HTERT RPE-1 (cell line): ENCODE data around the gene ZNF705A.
"Not testable (repeated sequence)": the region's sequence is repeated elsewhere in the genome, so short reads cannot be mapped to it uniquely, and the experiment has no call there.

Source experiments
- in situ Hi-C: fragments of 300-500 bp; cut with MboI; formaldehyde crosslinking; loops from 4 replicates; pipeline ENCODE4 v1.14.3; 2020; ENCODE audit warnings: low sequenced_read_pairs

The ZNF705A gene

DNA sequence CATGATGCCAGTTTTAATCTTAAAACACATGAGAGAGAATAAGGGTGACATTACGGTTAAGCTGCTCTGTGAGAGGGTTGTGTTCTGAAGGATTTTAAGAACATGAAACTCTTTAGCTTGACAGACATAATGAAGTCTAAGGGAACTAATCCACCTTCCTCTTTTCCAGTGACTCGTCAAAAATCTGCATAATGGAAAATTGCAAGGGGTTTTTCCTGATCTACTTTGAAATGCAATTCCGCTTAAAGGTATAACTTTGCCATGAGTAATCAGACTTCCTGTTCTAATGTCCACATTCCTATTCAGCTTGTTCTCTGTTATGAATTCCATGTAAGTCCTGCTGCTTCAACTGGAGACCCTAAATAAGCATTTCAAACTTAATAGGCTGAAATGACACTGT, at the start of gene ZNF705A:
TSS of gene ZNF705A (plus strand) at position 171 of the 400 bp plus-strand sequence. CDS start 15,611 bp downstream, outside the sequence.
- in situ Hi-C loops = no loop called here

DNA sequence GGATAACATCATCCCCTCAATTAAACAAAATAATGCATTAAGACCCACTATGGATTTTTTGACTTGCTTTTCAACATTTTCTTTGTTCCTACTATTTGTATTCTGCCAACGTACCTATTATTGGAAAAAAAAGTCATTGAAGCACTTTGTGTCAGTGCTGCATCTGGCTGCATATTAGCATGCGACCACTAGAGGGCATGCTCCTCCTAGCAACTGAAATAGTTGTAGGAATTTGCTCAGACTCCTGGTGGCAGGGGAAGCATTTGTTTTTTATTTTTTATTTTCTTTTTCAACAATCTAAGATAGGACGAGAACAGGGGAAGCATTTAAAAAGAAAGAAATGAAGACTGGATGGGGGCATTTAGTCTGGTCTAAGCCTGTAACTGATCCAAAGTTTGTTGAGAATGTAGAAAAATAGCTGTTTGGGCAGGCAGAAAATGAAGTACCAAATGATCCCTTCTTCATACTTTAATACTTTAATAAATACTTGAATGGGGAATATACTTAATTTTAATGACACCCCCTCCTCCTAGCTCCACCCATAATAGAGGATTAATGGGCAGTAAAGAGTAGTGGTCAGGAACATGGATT, 47.9 kb upstream of the ZNF705A start:
- in situ Hi-C loops = no loop called here

DNA sequence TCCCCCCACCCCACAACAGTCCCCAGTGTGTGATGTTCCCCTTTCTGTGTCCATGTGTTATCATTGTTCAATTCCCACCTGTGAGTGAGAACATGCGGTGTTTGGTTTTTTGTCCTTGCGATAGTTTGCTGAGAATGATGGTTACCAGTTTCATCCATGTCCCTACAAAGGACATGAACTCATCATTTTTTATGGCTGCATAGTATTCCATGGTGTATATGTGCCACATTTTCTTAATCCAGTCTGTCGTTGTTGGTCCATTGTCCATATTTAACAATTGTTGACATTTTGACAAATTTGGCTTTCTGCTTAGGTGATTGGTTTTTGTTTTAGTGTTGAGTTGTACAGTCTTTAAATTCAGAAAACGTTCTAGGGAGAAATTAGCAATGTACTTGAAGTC, 43.7 kb upstream of the ZNF705A start:
- in situ Hi-C loops = not testable (repeated sequence)

DNA sequence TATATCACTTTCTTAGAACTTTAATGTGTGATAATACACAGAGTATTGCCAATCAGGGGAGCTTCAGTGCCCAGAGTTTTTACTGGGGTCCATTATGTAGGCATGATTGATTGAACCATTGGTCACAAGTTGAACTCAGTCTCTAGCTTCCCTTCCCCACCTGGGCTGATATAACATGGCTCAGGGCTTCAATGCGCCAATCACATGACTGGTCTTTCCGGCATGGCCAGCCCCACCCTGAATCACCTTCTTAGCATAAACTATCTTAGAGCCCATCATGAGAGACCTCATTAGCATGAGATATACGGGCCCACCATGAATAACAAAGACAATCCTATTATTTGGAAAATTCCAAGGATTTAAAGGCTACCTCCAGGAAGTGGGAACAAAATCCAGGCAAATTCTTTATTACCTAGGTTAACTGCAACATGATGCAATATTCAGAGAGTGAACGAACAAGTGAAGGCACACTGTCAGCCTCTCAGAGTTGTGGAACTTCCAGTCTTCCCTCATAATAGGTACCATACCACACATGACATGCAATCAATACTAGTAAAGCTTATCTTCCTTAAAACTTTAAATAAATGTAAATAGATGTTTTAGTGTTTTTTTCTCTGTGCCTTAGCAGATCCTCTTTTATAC, 36.6 kb upstream of the ZNF705A start:
- in situ Hi-C loops = no loop called here

DNA sequence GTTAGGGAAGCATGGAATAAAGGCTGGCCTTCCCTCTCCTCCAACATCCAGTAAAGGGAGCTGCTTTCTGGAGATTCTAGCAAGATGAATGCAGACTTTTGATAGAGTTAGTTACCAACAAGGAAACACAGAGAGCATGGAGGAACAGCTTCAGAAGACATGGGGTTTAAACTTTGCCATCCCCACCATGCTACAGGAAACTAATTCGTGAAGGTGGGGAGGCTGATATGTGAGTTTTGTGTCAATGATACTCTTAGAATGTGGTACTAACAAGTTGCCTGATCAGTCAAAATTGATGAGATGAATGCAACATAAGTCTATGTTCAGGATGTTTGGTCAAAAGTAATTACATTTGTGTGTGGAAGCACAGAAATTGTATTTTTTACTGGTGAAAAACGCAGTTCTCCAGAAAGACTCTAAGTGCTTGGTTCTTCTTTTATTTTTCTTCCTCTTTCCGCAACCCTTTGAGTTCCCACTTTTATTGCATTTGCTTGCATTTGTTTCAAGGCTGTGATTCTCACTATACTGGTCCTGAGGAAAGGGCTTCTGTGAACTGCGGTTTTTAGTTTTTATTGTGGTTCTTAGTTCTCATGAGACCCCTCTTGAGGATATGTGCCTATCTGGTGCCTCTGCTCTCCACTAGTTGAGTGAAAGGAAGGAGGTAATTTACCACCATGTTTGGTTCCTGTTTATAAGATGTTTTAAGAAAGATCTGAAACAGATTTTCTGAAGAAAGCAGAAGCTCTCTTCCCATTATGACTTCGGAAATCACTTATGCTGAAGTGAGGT, 33.5 kb upstream of the ZNF705A start, which contains the start of gene CLEC4A:
TSS of gene CLEC4A (plus strand) at position 494 of the 789 bp plus-strand sequence. CDS start at position 756, 262 bp downstream.
- in situ Hi-C loops = no loop called here

DNA sequence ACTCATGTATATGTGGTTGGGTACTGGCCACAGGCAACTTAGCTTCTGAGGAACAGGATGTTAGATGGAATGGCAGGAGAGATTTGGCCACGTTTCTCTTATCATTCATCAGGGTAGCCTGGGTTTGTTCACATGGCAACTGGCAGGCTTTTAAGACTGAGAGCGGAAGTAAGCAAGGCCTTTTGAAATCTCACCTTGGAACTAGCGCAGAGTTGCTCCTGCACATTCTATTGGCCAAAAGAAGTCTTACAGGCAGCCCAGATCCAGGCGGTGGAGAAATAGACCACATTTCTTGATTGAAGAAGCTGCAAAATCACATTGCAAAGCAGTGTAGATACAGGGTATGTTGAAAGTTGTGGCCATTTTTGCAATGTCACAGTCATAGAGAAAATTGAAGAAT, 29.7 kb upstream of the ZNF705A start:
- in situ Hi-C loops = no loop called here

DNA sequence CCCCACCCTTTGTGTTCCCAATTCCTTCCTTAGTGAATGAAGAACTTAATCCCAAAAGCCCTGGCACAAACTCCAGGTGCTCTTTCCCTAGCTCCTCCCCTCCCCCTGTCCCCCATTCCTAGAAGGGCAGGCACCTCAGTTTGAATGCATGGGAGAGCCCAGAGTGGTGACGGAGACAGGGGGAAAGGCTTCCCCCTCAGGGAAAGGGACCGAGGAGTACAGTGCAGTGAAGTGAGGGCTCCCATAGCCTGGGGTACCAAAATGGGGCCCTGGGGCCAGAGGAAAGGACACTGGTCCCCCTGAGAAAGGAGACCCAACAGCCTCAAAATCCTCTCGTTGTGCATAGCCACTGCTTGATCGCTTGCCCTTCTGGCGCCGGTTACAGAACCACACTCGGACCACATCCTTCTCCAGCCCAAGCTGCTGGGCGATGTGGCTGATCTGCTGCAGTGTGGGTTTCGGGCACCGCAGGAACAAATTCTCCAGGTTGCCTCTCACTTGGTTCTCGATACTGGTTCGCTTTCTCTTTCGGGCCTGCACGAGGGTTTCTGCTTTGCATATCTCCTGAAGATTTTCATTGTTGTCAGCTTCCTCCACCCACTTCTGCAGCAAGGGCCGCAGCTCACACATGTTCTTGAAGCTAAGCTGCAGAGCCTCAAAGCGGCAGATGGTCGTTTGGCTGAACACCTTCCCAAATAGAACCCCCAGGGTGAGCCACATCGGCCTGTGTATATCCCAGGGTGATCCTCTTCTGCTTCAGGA, 23.0 kb upstream of the ZNF705A start:
- in situ Hi-C loops = not testable (repeated sequence)

DNA sequence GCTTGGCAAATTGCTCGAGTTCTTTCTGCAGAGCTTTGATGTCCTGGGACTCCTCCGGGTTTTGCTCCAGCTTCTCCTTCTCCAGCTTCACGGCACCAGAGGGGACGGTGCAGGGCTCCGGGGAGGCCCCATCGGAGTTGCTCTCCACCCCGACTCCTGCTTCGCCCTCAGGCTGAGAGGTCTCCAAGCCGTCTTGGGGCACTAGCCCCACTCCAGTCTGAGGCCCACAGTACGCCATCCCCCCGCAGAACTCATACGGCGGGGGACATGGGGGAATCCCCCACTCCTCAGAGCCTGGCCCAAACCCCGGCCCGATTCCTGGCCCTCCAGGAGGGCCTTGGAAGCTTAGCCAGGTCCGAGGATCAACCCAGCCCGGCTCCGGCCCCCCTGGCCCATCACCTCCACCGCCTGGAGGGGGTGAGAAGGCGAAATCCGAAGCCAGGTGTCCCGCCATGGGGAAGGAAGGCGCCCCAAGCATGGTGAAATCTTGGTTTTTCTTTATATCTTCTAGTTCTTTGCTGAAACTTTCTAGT, 22.4 kb upstream of the ZNF705A start:
- in situ Hi-C loops = not testable (repeated sequence)

DNA sequence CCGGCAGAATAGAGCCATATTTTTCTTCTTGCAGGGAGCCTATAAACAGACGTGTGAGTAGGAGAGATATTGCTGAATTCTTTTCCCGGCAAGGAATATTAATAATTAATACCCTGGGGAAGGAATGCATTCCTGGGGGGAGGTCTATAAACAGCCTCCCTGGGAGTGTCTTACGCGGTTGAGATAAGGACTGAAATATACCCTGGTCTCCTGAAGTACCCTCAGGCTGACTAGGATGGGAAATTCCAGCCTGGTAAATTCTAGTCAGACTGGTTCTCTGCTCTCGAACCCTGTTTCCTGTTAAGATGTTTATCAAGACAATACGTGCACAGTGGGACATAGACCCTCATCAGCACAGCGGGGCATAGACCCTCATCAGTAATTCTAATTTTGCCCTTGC, 15.2 kb upstream of the ZNF705A start:
- in situ Hi-C loops = not testable (repeated sequence)

DNA sequence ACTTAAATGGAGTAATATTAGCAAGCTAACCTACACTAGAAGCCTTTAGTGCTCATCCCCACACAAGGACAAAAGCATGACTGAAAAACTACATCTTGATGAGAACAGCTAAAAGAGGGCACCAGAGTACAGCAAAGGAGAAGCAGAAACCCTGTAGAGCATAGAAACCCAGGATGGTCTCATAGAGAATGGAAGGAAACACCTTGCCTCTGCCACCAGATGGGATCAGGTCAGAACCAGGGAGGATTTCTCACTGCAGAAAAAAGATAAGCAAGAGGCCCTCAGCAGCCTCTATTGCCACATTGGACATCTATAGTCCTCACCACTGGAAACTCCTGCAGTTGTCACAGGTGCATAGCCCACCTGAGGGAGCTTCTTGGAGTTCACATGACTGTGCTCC, 13.6 kb upstream of the ZNF705A start:
- in situ Hi-C loops = no loop called here

DNA sequence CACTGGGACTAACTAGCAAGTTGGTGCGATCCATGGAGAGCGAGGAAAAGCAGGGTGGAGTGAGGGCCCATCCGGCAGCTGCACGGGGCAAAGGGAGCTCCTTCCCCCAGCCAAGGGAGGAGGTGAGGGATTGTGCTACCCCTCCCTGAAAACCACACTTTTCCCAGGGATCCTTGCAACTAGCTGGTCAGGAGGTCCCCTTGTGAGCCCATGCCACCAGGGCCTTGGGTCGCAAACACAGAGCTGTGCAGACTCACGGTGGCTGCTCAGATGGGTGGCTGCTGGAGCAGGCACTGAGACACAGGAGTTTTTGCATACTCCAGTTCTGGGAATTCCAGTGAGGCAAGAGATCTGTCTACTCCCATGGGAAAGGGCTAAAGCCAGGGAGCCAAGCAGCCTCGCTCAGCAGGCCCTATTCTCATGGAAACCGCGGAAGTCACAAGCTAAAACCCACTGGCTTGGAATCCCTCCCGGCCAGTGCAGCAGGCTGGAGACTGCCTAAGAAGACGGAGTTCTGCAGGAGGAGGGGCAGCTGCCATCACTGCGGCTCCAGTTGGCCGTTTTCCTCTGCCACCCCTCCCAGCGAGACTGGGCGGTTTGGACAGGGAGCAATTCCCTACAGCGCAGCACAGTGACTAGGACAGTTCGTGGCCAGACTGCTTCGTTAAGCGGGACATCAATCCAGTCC, 10.9 kb upstream of the ZNF705A start:
- in situ Hi-C loops = no loop called here

DNA sequence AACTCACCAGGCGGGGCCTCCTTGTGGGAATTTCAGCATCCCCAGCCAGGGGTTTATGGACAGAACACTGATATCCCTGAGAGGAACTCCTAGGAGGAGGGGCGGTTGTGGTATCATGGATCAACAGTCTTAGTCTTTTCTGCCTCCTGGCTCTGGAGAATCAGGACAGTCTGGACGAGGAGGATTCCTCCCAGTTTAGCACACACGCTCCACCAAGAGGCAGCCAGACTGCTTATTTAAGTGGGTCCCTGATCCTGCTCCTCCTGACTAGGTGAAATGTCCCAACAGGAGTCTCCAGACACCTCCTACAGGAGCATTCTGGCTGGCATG, 10.4 kb upstream of the ZNF705A start:
- in situ Hi-C loops = no loop called here

DNA sequence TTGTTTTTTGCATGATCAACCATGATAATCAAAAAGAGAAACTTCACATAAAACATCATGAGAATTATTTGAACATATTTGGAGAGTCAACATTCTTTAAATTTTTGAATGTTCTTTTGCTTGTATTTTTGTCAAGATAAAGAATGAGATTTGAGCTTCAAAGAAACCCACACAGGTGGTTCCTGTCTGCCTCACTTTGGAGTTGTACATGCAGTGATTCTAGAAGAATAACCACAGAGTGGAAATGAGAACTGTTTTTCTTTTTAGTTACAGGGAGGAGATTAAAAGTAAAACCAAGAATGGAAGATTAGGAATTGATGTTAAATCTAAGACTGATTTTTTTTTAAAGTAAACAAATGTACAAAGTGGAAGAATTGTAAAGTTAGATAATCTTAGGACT, 2.3 kb upstream of the ZNF705A start:
- in situ Hi-C loops = no loop called here

DNA sequence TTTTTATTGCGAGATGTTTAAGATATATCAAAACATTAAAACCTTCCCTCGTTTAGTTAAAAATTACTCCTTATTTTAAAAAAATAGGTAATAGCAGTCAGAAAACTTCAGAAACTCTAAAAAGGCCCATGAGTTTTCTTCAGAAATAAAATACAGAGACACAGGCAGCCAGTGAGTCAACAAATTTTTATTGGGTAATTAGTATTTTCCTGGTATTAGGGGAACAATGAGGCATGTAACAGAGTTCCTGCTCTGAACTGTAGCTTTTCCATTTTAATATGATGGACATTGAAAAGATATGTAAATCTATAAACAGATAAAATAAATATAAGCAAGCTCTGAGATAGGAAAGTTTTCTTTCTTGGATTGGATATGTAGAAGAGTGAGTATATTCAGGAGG, 399 bp upstream of the ZNF705A start:
- in situ Hi-C loops = no loop called here

DNA sequence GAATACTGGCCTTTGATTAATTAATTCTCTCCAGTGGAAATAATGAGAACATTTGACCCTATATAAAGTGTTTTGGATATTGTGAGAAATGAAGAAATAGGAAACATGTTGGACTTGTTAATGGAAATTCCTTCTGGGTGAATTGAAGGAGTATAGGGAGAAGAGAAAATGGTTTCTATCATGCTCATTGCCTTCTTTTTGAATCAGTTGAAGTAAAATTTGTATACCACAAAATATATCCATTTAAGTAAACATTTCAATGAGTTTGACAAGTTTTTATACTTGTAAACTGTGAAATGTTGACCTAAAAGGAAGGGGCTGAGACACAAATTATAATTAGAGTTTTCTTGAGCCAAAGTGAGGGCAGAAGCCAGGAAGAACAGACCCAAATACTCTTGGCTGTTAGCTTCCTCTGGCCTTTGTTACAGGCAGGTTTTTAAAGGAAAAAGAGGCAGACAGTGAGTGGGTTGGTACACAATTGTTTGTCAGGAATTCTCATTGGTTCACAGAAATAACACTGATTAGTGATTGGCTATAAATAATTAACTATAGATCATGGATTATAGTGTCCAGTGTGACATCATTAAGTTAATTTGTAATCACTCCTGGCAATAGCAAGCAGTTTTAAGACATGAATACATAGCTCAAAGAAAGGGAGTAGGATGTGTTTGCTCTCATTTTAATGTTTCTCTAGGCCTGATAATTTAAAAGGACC, 826 bp downstream of the ZNF705A start:
- in situ Hi-C loops = no loop called here

DNA sequence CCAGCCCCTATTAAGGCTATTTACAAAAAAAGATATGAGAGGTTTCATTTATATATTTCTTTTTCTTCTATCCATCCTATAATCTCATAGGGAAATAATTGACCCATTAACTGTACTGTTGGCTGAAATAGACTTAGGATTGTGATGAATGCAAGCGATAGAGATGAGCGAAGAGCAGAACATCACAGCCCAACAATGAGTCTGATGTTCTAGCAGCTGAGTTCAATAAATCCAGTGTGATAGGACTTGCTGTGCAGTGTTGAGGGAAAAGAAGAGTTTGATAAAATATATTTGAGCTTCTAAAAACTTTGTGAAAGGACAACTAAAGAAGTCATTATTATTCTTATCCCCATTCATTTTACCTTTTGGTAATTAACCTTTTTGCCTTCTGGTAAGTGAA, 16.1 kb downstream of the ZNF705A start:
- in situ Hi-C loops = not testable (repeated sequence)

DNA sequence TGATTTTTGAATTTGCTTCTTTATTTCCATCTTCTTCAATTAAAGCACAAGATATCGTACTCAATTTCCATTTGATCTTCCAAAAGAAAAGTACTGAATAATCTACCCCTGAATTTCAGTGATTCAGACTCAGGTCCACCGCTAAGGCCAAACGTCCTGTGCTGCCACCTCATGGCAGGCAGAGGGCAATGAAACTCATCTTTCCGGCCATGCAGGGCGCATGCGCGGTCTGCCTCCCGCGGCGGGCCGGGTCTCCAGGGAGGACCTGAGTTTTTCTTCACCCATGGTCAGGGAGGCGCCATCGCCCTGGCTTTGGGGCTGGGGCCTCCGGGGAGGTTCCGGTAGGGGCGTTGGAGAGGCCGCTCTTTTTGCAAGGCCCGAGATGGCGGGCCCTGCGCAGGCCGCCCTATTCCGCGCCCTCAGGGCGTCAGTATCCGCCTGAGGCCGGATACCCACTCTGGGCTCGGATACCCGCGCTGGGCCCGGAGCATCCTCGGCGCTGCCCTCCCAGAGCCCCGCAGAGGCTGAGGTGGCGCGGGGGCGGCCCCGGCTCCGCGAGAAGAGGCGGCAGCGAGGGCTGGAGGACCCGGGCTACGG, 23.3 kb downstream of the ZNF705A start:
- in situ Hi-C loops = not testable (repeated sequence)

DNA sequence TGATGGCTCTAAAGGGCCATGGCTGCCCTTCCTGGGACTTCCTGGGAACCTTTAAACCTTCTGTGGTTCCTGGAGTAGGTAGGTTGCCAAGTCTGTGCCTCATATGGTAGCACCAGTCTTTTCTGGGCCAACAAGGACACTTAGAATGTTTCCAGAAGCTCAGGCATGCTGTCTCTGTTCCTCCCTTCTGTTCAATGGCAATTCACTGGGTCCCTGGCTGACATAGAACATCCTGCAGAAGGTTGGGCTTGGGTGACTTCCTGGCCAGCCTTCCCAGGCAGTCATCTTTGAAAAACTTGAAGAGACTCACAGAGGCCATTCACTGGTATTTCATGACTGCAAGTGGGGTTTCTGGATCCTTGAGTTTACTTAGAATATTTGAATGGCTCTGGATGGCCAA, 24.5 kb downstream of the ZNF705A start:
- in situ Hi-C loops = not testable (repeated sequence)

DNA sequence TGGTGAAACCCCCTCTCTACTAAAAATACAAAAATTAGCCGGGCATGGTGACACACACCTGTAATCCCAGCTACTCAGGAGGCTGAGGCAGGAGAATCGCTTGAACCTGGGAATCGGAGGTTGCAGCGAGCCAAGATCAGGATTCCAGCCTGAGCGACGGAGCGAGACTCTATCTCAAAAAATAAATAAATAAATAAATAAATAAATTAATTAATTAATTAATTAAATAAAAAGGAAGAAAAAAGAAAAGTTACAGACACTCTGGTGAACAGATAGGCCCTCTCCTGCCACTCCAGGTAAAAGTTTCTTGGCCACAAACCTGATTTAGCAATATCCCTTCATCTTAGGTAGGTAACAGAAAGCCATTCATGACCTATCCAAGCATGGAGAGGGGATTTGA, 26.1 kb downstream of the ZNF705A start:
- in situ Hi-C loops = not testable (repeated sequence)
